Mammary epithelial cell (primary cell): Measurements from ENCODE around the gene RAB17.

Experiments
- CTCF ChIP-seq, 2 donors: IDR thresholded peaks in 1 of 2; conservative IDR thresholded peaks in 1 of 2; 2 replicates each; pipeline ENCODE4 v1.5.1; 2011 to 2012; ENCODE audit warnings: inconsistent platforms in 2 of 2, low read length in 2 of 2, mild to moderate bottlenecking in 2 of 2, control low read depth in 1 of 2, low read depth in 1 of 2; ENCODE audit not compliant: insufficient read depth in 1 of 2; ENCODE audit errors: extremely low read depth in 1 of 2
- EZH2 ChIP-seq: IDR thresholded peaks from 2 replicates; pipeline ENCODE4 v1.6.1; 2012; ENCODE audit warnings: low read length, inconsistent platforms, borderline replicate concordance

GRCh38 chr2:237602409-237602808, 11.9 kb upstream of the RAB17 start:
- no peak for TF ChIP-seq EZH2
- TF ChIP-seq CTCF (conservative IDR thresholded peaks at IDR 0.05 in 1 of 2, IDR thresholded peaks at IDR 0.05 in 1 of 2; ENCODE audit: extremely low read depth in 1 of 2, insufficient read depth in 1 of 2, low read depth in 1 of 2, low read length in 2 of 2), result no peak
